H9 (cell line): ENCODE data around the gene ABCC11. TPM values are rescaled to one million over a fixed set of nuclear protein-coding genes. Genes with fewer than 3 reads are reported as not detected.

ENCODE experiments used
- DNase-seq: peaks from one replicate; pipeline ENCODE4 v3.0.0-alpha.2; 2017
- H2AFZ ChIP-seq: one replicate; pipeline ENCODE4 v1.6.1; 2013; ENCODE audit warnings: mild to moderate bottlenecking, low read length, control low read depth, moderate library complexity
- H2AK5ac ChIP-seq: 2 replicates; pipeline ENCODE4 v1.6.1; 2013; ENCODE audit warnings: low read length, control low read depth, mixed read lengths; ENCODE audit not compliant: insufficient read length
- H2BK120ac ChIP-seq: one replicate; pipeline ENCODE4 v1.6.1; 2013; ENCODE audit warnings: low read depth, mild to moderate bottlenecking, low read length, control low read depth, inconsistent platforms; ENCODE audit not compliant: poor library complexity, severe bottlenecking
- H2BK12ac ChIP-seq: 2 replicates; pipeline ENCODE4 v1.6.1; 2013; ENCODE audit warnings: low read length, control low read depth, mixed read lengths, low read depth; ENCODE audit not compliant: insufficient read length
- H2BK15ac ChIP-seq: 2 replicates; pipeline ENCODE4 v1.6.1; 2013; ENCODE audit warnings: low read depth, low read length, control low read depth
- H2BK20ac ChIP-seq: one replicate; pipeline ENCODE4 v1.6.1; 2013; ENCODE audit warnings: low read depth, mild to moderate bottlenecking, low read length, control low read depth, inconsistent platforms; ENCODE audit not compliant: poor library complexity, severe bottlenecking
- H2BK5ac ChIP-seq: 2 replicates; pipeline ENCODE4 v1.6.1; 2013; ENCODE audit warnings: low read length, control low read depth, mixed read lengths; ENCODE audit not compliant: insufficient read length
- H3K14ac ChIP-seq: 2 replicates; pipeline ENCODE4 v1.6.1; 2013; ENCODE audit warnings: low read length, control low read depth; ENCODE audit not compliant: insufficient read depth
- H3K18ac ChIP-seq: 2 replicates; pipeline ENCODE4 v1.6.1; 2013; ENCODE audit warnings: low read depth, mild to moderate bottlenecking, mixed read lengths, low read length, control low read depth; ENCODE audit not compliant: insufficient read length
- H3K23ac ChIP-seq: 2 replicates; pipeline ENCODE4 v1.6.1; 2013; ENCODE audit warnings: low read length, control low read depth, mixed read lengths, low read depth; ENCODE audit not compliant: insufficient read length
- H3K23me2 ChIP-seq: 2 replicates; pipeline ENCODE4 v1.6.1; 2013; ENCODE audit warnings: low read depth, mild to moderate bottlenecking, mixed read lengths, low read length, control low read depth; ENCODE audit not compliant: insufficient read length, poor library complexity, severe bottlenecking
- H3K27ac ChIP-seq: 2 replicates; pipeline ENCODE4 v1.5.1; 2013; ENCODE audit warnings: low read length, control low read depth, mixed read lengths, low read depth; ENCODE audit not compliant: insufficient read length
- H3K27me3 ChIP-seq: 2 replicates; pipeline ENCODE4 v1.6.1; 2013; ENCODE audit warnings: low read length, control low read depth, inconsistent platforms; ENCODE audit not compliant: insufficient read depth
- H3K4ac ChIP-seq: 2 replicates; pipeline ENCODE4 v1.6.1; 2013; ENCODE audit warnings: low read depth, mild to moderate bottlenecking, control low read depth, inconsistent platforms, low read length, moderate library complexity
- H3K4me1 ChIP-seq: 2 replicates; pipeline ENCODE4 v1.6.1; 2013; ENCODE audit warnings: low read length, control low read depth, inconsistent platforms; ENCODE audit not compliant: insufficient read depth
- H3K4me2 ChIP-seq: 2 replicates; pipeline ENCODE4 v1.6.1; 2013; ENCODE audit warnings: low read length, control low read depth, mixed read lengths; ENCODE audit not compliant: insufficient read length, insufficient read depth
- H3K56ac ChIP-seq: 2 replicates; pipeline ENCODE4 v1.6.1; 2013; ENCODE audit warnings: low read depth, mild to moderate bottlenecking, mixed read lengths, low read length, control low read depth; ENCODE audit not compliant: insufficient read length
- H3K79me1 ChIP-seq: 2 replicates; pipeline ENCODE4 v1.6.1; 2013; ENCODE audit warnings: low read depth, mild to moderate bottlenecking, moderate library complexity, low read length, control low read depth, inconsistent platforms; ENCODE audit not compliant: insufficient read depth, poor library complexity, severe bottlenecking
- H3K79me2 ChIP-seq: 2 replicates; pipeline ENCODE4 v1.6.1; 2013; ENCODE audit warnings: low read length, control low read depth, inconsistent platforms; ENCODE audit not compliant: insufficient read depth
- H3K9ac ChIP-seq: 2 replicates; pipeline ENCODE4 v1.6.1; 2013; ENCODE audit warnings: low read length, control low read depth, mixed read lengths; ENCODE audit not compliant: insufficient read length; ENCODE audit errors: extremely low read depth
- H3K9me3 ChIP-seq: one replicate; pipeline ENCODE4 v1.6.1; 2013; ENCODE audit warnings: low read depth, low read length, inconsistent platforms; ENCODE audit not compliant: control insufficient read depth
- H3T11ph ChIP-seq: one replicate; pipeline ENCODE4 v1.6.1; 2013; ENCODE audit warnings: mild to moderate bottlenecking, low read length, control low read depth, inconsistent platforms
- H4K20me1 ChIP-seq: one replicate; pipeline ENCODE4 v1.6.1; 2013; ENCODE audit not compliant: control insufficient read depth, insufficient read length, insufficient read depth
- H4K5ac ChIP-seq: 2 replicates; pipeline ENCODE4 v1.6.1; 2013; ENCODE audit warnings: low read depth, mild to moderate bottlenecking, mixed read lengths, low read length, control low read depth; ENCODE audit not compliant: insufficient read length
- H4K8ac ChIP-seq: replicated peaks from 2 replicates; pipeline ENCODE4 v1.6.1; 2013; ENCODE audit warnings: low read length, control low read depth, mixed read lengths, low read depth; ENCODE audit not compliant: insufficient read length
- H4K91ac ChIP-seq: 2 replicates; pipeline ENCODE4 v1.6.1; 2013; ENCODE audit warnings: low read depth, mild to moderate bottlenecking, moderate library complexity, mixed read lengths, low read length, control low read depth; ENCODE audit not compliant: insufficient read length
- H3K27ac Mint-ChIP-seq, 3 experiments: 2 replicates in 2 of 3; 3 replicates in 1 of 3; pipeline ENCODE4 v1.8.0; 2020 to 2021; ENCODE audit warnings: mixed read lengths in 3 of 3, mild to moderate bottlenecking in 1 of 3, moderate library complexity in 1 of 3
- H3K27me3 Mint-ChIP-seq: 2 replicates; pipeline ENCODE4 v1.8.0; 2021; ENCODE audit warnings: low read depth, mild to moderate bottlenecking, moderate library complexity, mixed read lengths
- H3K36me3 Mint-ChIP-seq, 3 experiments: 2 replicates in 2 of 3; 3 replicates in 1 of 3; pipeline ENCODE4 v1.8.0; 2020 to 2021; ENCODE audit warnings: low read depth in 3 of 3, mixed read lengths in 3 of 3; ENCODE audit not compliant: insufficient read depth in 1 of 3
- H3K4me1 Mint-ChIP-seq, 2 experiments: 2 replicates each; pipeline ENCODE4 v1.8.0; 2020; ENCODE audit warnings: mixed read lengths in 2 of 2
- H3K4me3 Mint-ChIP-seq, 2 experiments: 2 replicates in 1 of 2; 3 replicates in 1 of 2; pipeline ENCODE4 v1.8.0; 2020 to 2021; ENCODE audit warnings: mild to moderate bottlenecking in 2 of 2, mixed read lengths in 2 of 2, moderate library complexity in 1 of 2
- H3K9me3 Mint-ChIP-seq, 2 experiments: 2 replicates in 1 of 2; 3 replicates in 1 of 2; pipeline ENCODE4 v1.8.0; 2020; ENCODE audit warnings: mild to moderate bottlenecking in 2 of 2, mixed read lengths in 2 of 2, moderate library complexity in 1 of 2
- CTCF ChIP-seq: fragments of 200-600 bp; sonication (generic); conservative IDR thresholded peaks from 3 replicates; pipeline ENCODE4 v1.8.0; 2021; ENCODE audit warnings: antibody characterized with exemption, mild to moderate bottlenecking
- WGBS: extraction: QIAGEN DNeasy Blood & Tissue Kit; methylation state at CpG from one replicate; pipeline ENCODE4 v1.1.7; 2013; ENCODE audit warnings: missing lambda C conversion rate, low lambda C conversion rate, mixed read lengths; ENCODE audit not compliant: insufficient read length; ENCODE audit errors: extremely low coverage; 5-methylcytosine and 5-hydroxymethylcytosine counted together
- total RNA-seq: library from RNA; stranded (reverse); gene quantifications from 2 replicates; pipeline ENCODE4 v1.2.1, GENCODE V29; 2021

ABCC11 gene
- total RNA-seq, 1 experiment from 2014 or later = 0.33 TPM

- Histone ChIP-seq H4K5ac (no peak overlapping the region), H2BK5ac (no peak overlapping the region), H3K4ac (no peak overlapping the region), H3K27ac (no peak overlapping the region), H4K20me1 (no peaks in the 10 kb centered on the region), H3K4me1 (no peaks in the 10 kb centered on the region), H2AK5ac (no peak overlapping the region), H2BK15ac (no peak overlapping the region), H3K23ac (no peak overlapping the region), H3K18ac (no peak overlapping the region), H2BK120ac (no peak overlapping the region), H2BK12ac (no peak overlapping the region), H3T11ph (no peak overlapping the region), H4K91ac (no peak overlapping the region), H4K8ac (no peak overlapping the region), H3K14ac (no peak overlapping the region), H3K27me3 (no peaks in the 10 kb centered on the region), H2AFZ (no peak overlapping the region), H3K9ac (no peak overlapping the region), H3K4me2 (no peak overlapping the region), H2BK20ac (no peak overlapping the region), H3K56ac (no peak overlapping the region), H3K9me3 (no peaks in the 10 kb centered on the region), H3K79me1 (no peaks in the 10 kb centered on the region), H3K23me2 (no peaks in the 10 kb centered on the region), H3K79me2 (no peaks in the 10 kb centered on the region)
- Mint-ChIP-seq H3K27me3 (no peaks in the 10 kb centered on the region; the same call in 1 of the 2 replicates), H3K27ac (no peak overlapping the region), H3K36me3 (no peaks in the 10 kb centered on the region), H3K4me3 (no peak overlapping the region), H3K4me1 (peaks cover 5% of the 10 kb centered on the region in 2 experiments), H3K9me3 (no peaks in the 10 kb centered on the region; a peak in 2 of 5 replicates)
- no CpG with 5 or more reads among the region's 3 CpGs for WGBS
- no peak for DNase-seq
- TF ChIP-seq CTCF = no peak
Observed at GRCh38 chr16:48137822-48138221, 109.5 kb downstream of the ABCC11 start.
